Common myeloid progenitor, CD34-positive (primary cell): Measurements from ENCODE around the gene MYL4.

Experiments
- CTCF ChIA-PET: fragments of 350-600 bp; sonication (Branson Sonifier 250); formaldehyde crosslinking; loops from one replicate; lab custom pipeline; 2021; ENCODE audit warnings: antibody characterized with exemption; lab: Charles Lee
- POLR2A ChIA-PET: fragments of 350-600 bp; sonication (Branson Sonifier 250); formaldehyde crosslinking; loops from one replicate; lab custom pipeline; 2021; ENCODE audit warnings: antibody characterized with exemption; lab: Charles Lee
- DNase-seq, 3 donors: peaks; one replicate each; pipeline versions ENCODE4 v3.0.0 to v3.0.0-alpha.2; 2013
- H3K27ac ChIP-seq, 2 experiments: 1 replicate in 1 of 2; 2 replicates in 1 of 2; pipeline ENCODE4 v1.7.0; 2013; ENCODE audit warnings: inconsistent platforms in 2 of 2, low read length in 2 of 2, mild to moderate bottlenecking in 2 of 2, low read depth in 1 of 2, moderate library complexity in 1 of 2; ENCODE audit not compliant: severe bottlenecking in 2 of 2, insufficient read depth in 1 of 2, poor library complexity in 1 of 2
- H3K27me3 ChIP-seq, 5 experiments: replicated peaks in 2 of 5; 1 replicate in 3 of 5; 2 replicates in 2 of 5; pipeline versions ENCODE4 v1.6.1 to v1.7.0; 2013; ENCODE audit warnings: low read length in 4 of 5, mild to moderate bottlenecking in 2 of 5, moderate library complexity in 2 of 5, inconsistent platforms in 1 of 5; ENCODE audit not compliant: insufficient read depth in 5 of 5, control insufficient read depth in 4 of 5
- H3K36me3 ChIP-seq, 4 experiments: 1 replicate in 2 of 4; 2 replicates in 2 of 4; pipeline versions ENCODE4 v1.6.1 to v1.7.0; 2013; ENCODE audit warnings: low read length in 3 of 4, control low read depth in 1 of 4, mild to moderate bottlenecking in 1 of 4; ENCODE audit not compliant: control insufficient read depth in 4 of 4, insufficient read depth in 4 of 4
- H3K4me1 ChIP-seq, 4 experiments: 1 replicate in 3 of 4; 2 replicates in 1 of 4; pipeline versions ENCODE4 v1.6.1 to v1.7.1; 2013; ENCODE audit warnings: low read length in 3 of 4, mild to moderate bottlenecking in 3 of 4, control low read depth in 1 of 4, inconsistent platforms in 1 of 4, moderate library complexity in 1 of 4; ENCODE audit not compliant: control insufficient read depth in 4 of 4, insufficient read depth in 4 of 4; ENCODE audit errors: control extremely low read depth in 1 of 4
- H3K4me3 ChIP-seq, 7 experiments: 1 replicate in 4 of 7; 2 replicates in 3 of 7; pipeline versions ENCODE4 v1.5.1 to v1.7.0; 2013; ENCODE audit warnings: mild to moderate bottlenecking in 7 of 7, low read length in 6 of 7, moderate library complexity in 6 of 7, inconsistent platforms in 2 of 7, low read depth in 2 of 7, control low read depth in 1 of 7; ENCODE audit not compliant: insufficient read depth in 4 of 7, control insufficient read depth in 1 of 7; ENCODE audit errors: extremely low read depth in 1 of 7
- H3K9me3 ChIP-seq, 5 experiments: 1 replicate in 4 of 5; 2 replicates in 1 of 5; pipeline versions ENCODE4 v1.6.1 to v1.7.1; 2013; ENCODE audit warnings: low read length in 4 of 5, mild to moderate bottlenecking in 2 of 5, inconsistent platforms in 1 of 5, low read depth in 1 of 5, moderate library complexity in 1 of 5; ENCODE audit not compliant: control insufficient read depth in 4 of 5, insufficient read depth in 2 of 5; ENCODE audit errors: control extremely low read depth in 1 of 5
- WGBS: methylation state at CpG from one replicate; pipeline ENCODE4 v1.1.5; 2013; ENCODE audit not compliant: insufficient coverage; 5-methylcytosine and 5-hydroxymethylcytosine counted together

Gene MYL4

DNA sequence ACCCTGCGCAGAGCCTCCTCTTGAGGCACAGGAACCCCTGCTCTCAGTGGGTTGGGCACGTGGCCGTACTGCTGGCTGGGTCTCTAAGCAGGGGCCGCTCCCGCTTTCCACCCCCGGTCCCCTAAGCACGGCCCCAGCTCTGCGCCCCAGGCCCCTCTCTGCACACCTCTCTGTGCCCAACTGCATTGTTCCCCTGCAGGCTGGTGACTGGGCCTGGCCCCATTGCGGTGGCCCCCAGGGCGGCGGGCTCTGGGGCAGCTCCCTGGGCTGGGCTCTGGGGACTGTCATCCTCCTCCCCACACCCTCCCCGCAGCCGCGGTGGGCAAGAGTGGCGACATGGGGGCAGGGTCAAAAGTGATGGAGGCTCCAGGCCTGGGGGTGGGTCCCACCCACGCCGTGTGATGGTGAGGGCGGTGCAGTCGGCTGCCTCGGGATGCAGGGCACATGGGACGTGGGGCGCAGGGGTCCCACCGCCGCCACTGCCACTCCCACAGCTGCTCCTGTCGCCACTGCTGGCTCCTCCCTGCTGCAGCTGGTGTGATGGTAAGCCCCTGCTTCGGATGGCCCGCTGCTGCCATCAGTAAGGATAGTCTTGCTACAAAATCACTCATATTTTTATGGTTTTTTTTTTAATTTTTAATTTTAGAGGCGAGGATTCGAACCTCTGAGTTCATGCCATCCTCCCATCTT is 29.3 kb downstream of the MYL4 start:
- ChIA-PET POLR2A (no interaction called here), CTCF (no interaction called here)
- H3K36me3 ChIP-seq: no peaks in the 10 kb centered on the region
- H3K27ac ChIP-seq: no peak overlapping the region
- peaks cover 0 to 17% (median 5%) of the 10 kb centered on the region in 5 experiments for H3K9me3 ChIP-seq
- H3K4me3 ChIP-seq: no peak overlapping the region
- H3K27me3 ChIP-seq: no peaks in the 10 kb centered on the region
- peaks cover 0 to 22% (median 19%) of the 10 kb centered on the region in 4 experiments for H3K4me1 ChIP-seq
- 97% methylated on average over 15 of the region's 29 CpGs for whole genome bisulfite sequencing
- no peak for DNase-seq

GRCh38 chr17:47239619-47239966 is 30.4 kb downstream of the MYL4 start:
- Histone ChIP-seq H3K9me3 (peaks cover 0 to 17% (median 5%) of the 10 kb centered on the region in 5 experiments), H3K27me3 (no peaks in the 10 kb centered on the region), H3K4me3 (no peak overlapping the region), H3K36me3 (no peaks in the 10 kb centered on the region), H3K4me1 (peaks cover 0 to 29% (median 22%) of the 10 kb centered on the region in 4 experiments), H3K27ac (no peak overlapping the region)
- POLR2A ChIA-PET: interaction anchor here (0.7 kb wide), 1 partner anchor 13 kb away, joined by 3 read pairs; no protein-coding TSS in a partner anchor
- 92% methylated on average over 7 of the region's 7 CpGs for WGBS
- no peak for DNase-seq
- CTCF ChIA-PET: interaction anchor here (3.1 to 4.3 kb wide), 2 partner anchors 9 to 12 kb away, joined by 18 to 19 read pairs; no protein-coding TSS in a partner anchor

GRCh38 chr17:47239967-47240651 is 31.0 kb downstream of the MYL4 start:
- peaks cover 0 to 17% (median 5%) of the 10 kb centered on the region in 5 experiments for H3K9me3 ChIP-seq
- POLR2A ChIA-PET: interaction anchor here (0.7 kb wide), 1 partner anchor 12 kb away, joined by 3 read pairs; no protein-coding TSS in a partner anchor
- 0% methylated on average over 1 of the region's 3 CpGs for WGBS
- CTCF ChIA-PET: interaction anchor here (3.1 to 4.3 kb wide), 2 partner anchors 10 to 11 kb away, joined by 18 to 19 read pairs; no protein-coding TSS in a partner anchor
- no peak overlapping the region for H3K27ac ChIP-seq
- H3K4me1 ChIP-seq: peaks cover 0 to 29% (median 24%) of the 10 kb centered on the region in 4 experiments
- H3K4me3 ChIP-seq: no peak overlapping the region
- H3K36me3 ChIP-seq: no peaks in the 10 kb centered on the region
- DNase-seq: peak; percentile 61 to 87 (median 85)
- no peaks in the 10 kb centered on the region for H3K27me3 ChIP-seq

- Histone ChIP-seq H3K9me3 (peaks cover 0 to 17% (median 5%) of the 10 kb centered on the region in 5 experiments), H3K27ac (no peak overlapping the region), H3K27me3 (no peaks in the 10 kb centered on the region), H3K4me1 (peaks cover 0 to 29% (median 24%) of the 10 kb centered on the region in 4 experiments), H3K4me3 (no peak overlapping the region), H3K36me3 (no peaks in the 10 kb centered on the region)
- DNase-seq: no peak
- POLR2A ChIA-PET: no interaction called here
- 42% methylated on average over 2 of the region's 3 CpGs for WGBS
- CTCF ChIA-PET: interaction anchor here (3.1 to 4.3 kb wide), 2 partner anchors 10 kb away, joined by 18 to 19 read pairs; no protein-coding TSS in a partner anchor
These were observed 31.7 kb downstream of the MYL4 start for GRCh38 chr17:47240806-47241205.

GRCh38 chr17:47242648-47243047 is 33.5 kb downstream of the MYL4 start:
- Histone ChIP-seq H3K27ac (no peak overlapping the region), H3K9me3 (peaks cover 0 to 3% (median 0%) of the 10 kb centered on the region in 5 experiments), H3K27me3 (no peaks in the 10 kb centered on the region), H3K4me3 (no peak overlapping the region), H3K36me3 (no peaks in the 10 kb centered on the region), H3K4me1 (peaks cover 0 to 29% (median 24%) of the 10 kb centered on the region in 4 experiments)
- CTCF ChIA-PET: interaction anchor here (0.7 to 4.3 kb wide), 3 partner anchors 8 to 11 kb away, joined by 3 to 19 read pairs (median 5); partner anchors contain the start of gene ITGB3
- 100% methylated on average over 2 of the region's 2 CpGs for WGBS
- DNase-seq: no peak
- POLR2A ChIA-PET: no interaction called here

GRCh38 chr17:47243737-47244598 is 34.8 kb downstream of the MYL4 start:
- Histone ChIP-seq H3K4me1 (peaks cover 0 to 29% (median 23%) of the 10 kb centered on the region in 4 experiments), H3K27ac (no peak overlapping the region), H3K9me3 (no peaks in the 10 kb centered on the region), H3K27me3 (no peaks in the 10 kb centered on the region), H3K36me3 (no peaks in the 10 kb centered on the region), H3K4me3 (no peak overlapping the region)
- WGBS: 75% methylated on average over 4 of the region's 9 CpGs
- CTCF ChIA-PET: interaction anchor here (0.7 to 4.3 kb wide), 5 partner anchors 7 to 15 kb away, joined by 3 to 19 read pairs (median 5); partner anchors contain the start of gene ITGB3
- POLR2A ChIA-PET: no interaction called here
- peak in 1 of 3 donors; percentile 29 for DNase-seq
